Measurements from ENCODE around the gene SAMD13.

Gene SAMD13

GRCh38 chr1:84347932-84348555 lies 46.5 kb downstream of the SAMD13 start:
- no peak for DNase-seq

- no peak for DNase-seq
These were observed 47.3 kb downstream of the SAMD13 start for GRCh38 chr1:84348759-84349158.

- no peak for DNase-seq
These were observed 48.6 kb downstream of the SAMD13 start for GRCh38 chr1:84350104-84350503.

GRCh38 chr1:84350550-84350949 lies 49.0 kb downstream of the SAMD13 start:
- DNase-seq: no peak

- no peak for DNase-seq
These were observed 51.0 kb downstream of the SAMD13 start for GRCh38 chr1:84352298-84353106.

GRCh38 chr1:84353695-84354094 lies 52.2 kb downstream of the SAMD13 start:
- DNase-seq: no peak

- no peak for DNase-seq
These were observed 54.0 kb downstream of the SAMD13 start for GRCh38 chr1:84355556-84355955.

- no peak for DNase-seq
These were observed 55.4 kb downstream of the SAMD13 start for GRCh38 chr1:84356881-84357280.

GRCh38 chr1:84358695-84359094 lies 57.2 kb downstream of the SAMD13 start:
- no peak for DNase-seq

- no peak for DNase-seq
These were observed 58.8 kb downstream of the SAMD13 start for GRCh38 chr1:84360316-84360715.

GRCh38 chr1:84361796-84362195 lies 60.3 kb downstream of the SAMD13 start:
- DNase-seq: no peak

- DNase-seq: no peak
These were observed 61.5 kb downstream of the SAMD13 start for GRCh38 chr1:84363019-84363418.

GRCh38 chr1:84363622-84364021 lies 62.1 kb downstream of the SAMD13 start:
- no peak for DNase-seq

GRCh38 chr1:84365225-84366221 lies 64.0 kb downstream of the SAMD13 start:
- DNase-seq: no peak

GRCh38 chr1:84366786-84367185 lies 65.3 kb downstream of the SAMD13 start:
- no peak for DNase-seq

- no peak for DNase-seq
These were observed 65.7 kb downstream of the SAMD13 start for GRCh38 chr1:84367219-84367618.

GRCh38 chr1:84368441-84368840 lies 66.9 kb downstream of the SAMD13 start:
- DNase-seq: no peak

GRCh38 chr1:84370266-84370665 lies 68.8 kb downstream of the SAMD13 start:
- DNase-seq: no peak

GRCh38 chr1:84370831-84371394 lies 69.4 kb downstream of the SAMD13 start:
- DNase-seq: no peak

GRCh38 chr1:84373436-84374141 lies 72.1 kb downstream of the SAMD13 start:
- no peak for DNase-seq

- no peak for DNase-seq
These were observed 73.6 kb downstream of the SAMD13 start for GRCh38 chr1:84374991-84375696.
